HG03039 (cell line): Measurements from ENCODE around the gene SCAPER.
"Not testable (repeated sequence)": the region's sequence is repeated elsewhere in the genome, so short reads cannot be mapped to it uniquely, and the experiment has no call there.

Experiments
- ATAC-seq: cut with Tn5 transposase; IDR thresholded peaks from one replicate; pipeline ENCODE4 v1.9.1; 2021; ENCODE audit warnings: mild to moderate bottlenecking, moderate library complexity; ENCODE audit not compliant: unreplicated experiment

SCAPER gene

DNA sequence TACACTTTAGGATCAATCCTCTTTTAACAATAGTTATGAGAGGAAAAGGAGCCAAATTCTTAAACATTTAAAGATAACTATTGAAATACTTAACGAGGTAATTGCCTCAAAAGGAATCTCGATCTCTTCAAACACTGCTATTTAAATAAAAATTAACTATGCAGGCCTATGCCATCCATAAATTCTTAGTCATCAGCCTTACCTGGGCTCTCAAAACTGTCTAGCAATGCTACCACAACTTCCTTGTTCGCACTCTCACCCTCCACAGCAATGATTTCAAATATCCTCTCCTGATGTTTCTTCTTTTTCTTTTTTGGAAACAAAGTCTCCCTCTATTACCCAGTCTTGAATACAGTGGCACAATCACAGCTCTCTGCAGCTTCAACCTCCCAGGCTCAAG is 606.2 kb downstream of the SCAPER start:
- ATAC-seq, result no peak

DNA sequence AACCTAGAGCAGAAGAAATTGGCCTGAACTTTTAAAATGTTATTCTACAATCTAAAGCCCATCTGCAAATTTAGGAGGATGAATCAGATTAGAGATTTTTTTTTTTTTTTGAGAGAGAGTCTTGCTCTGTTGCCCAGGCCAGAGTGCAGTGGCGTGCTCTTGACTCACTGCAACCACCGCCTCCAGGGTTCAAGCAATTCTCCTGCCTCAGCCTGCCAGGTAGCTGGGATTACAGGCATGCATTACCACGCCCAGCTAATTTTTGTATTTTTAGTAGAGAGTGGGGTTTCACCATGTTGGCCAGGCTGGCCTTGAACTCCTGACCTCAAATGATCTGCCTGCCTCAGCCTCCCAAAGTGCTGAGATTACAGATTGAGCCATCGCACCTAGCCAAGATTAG is 607.2 kb downstream of the SCAPER start:
- not testable (repeated sequence) for ATAC-seq
